Neural progenitor cell (in vitro differentiated cells): Measurements from ENCODE around the gene EIF4G3. TPM values are rescaled to one million over a fixed set of nuclear protein-coding genes. Genes with fewer than 3 reads are reported as not detected.

ENCODE experiments used
- DNase-seq: peaks from one replicate; pipeline ENCODE4 v3.0.0-alpha.2; 2016; ENCODE audit warnings: low spot score
- H2AFZ ChIP-seq: fragments of 200-600 bp; sonication (generic); replicated peaks from 2 replicates; pipeline ENCODE4 v1.6.1; 2016; ENCODE audit warnings: antibody characterized with exemption
- H3F3A ChIP-seq: fragments of 200-600 bp; sonication (generic); 2 replicates; pipeline ENCODE4 v1.6.1; 2016; ENCODE audit warnings: antibody characterized with exemption, low read depth
- H3K27ac ChIP-seq: fragments of 200-600 bp; sonication (generic); 2 replicates; pipeline ENCODE4 v1.5.1; 2016; ENCODE audit warnings: mild to moderate bottlenecking
- H3K27me3 ChIP-seq: fragments of 200-600 bp; sonication (generic); 2 replicates; pipeline ENCODE4 v1.6.1; 2016; ENCODE audit warnings: mild to moderate bottlenecking, moderate library complexity
- H3K36me3 ChIP-seq: fragments of 200-600 bp; sonication (generic); 2 replicates; pipeline ENCODE4 v1.5.1; 2016
- H3K4me1 ChIP-seq: fragments of 200-600 bp; sonication (generic); 2 replicates; pipeline ENCODE4 v1.6.1; 2016; ENCODE audit warnings: mixed run types
- H3K4me2 ChIP-seq: fragments of 200-600 bp; sonication (generic); 2 replicates; pipeline ENCODE4 v1.6.1; 2016
- H3K4me3 ChIP-seq: fragments of 200-600 bp; sonication (generic); 2 replicates; pipeline ENCODE4 v1.5.1; 2016
- H3K79me2 ChIP-seq: fragments of 200-600 bp; sonication (generic); 2 replicates; pipeline ENCODE4 v1.6.1; 2016; ENCODE audit warnings: low read depth
- H3K9ac ChIP-seq: fragments of 200-600 bp; sonication (generic); 2 replicates; pipeline ENCODE4 v1.6.1; 2016
- H3K9me3 ChIP-seq: fragments of 200-600 bp; sonication (generic); 2 replicates; pipeline ENCODE4 v1.5.1; 2016; ENCODE audit warnings: low read depth
- H4K20me1 ChIP-seq: fragments of 200-600 bp; sonication (generic); 2 replicates; pipeline ENCODE4 v1.6.1; 2016; ENCODE audit warnings: low read depth
- H3K27ac Mint-ChIP-seq: 3 replicates; pipeline ENCODE4 v1.8.0; 2021; ENCODE audit warnings: mixed read lengths
- H3K27me3 Mint-ChIP-seq: 2 replicates; pipeline ENCODE4 v1.8.0; 2022; ENCODE audit warnings: low read depth, mild to moderate bottlenecking, inconsistent platforms, moderate library complexity, mixed read lengths; ENCODE audit not compliant: insufficient read depth
- H3K36me3 Mint-ChIP-seq: 3 replicates; pipeline ENCODE4 v1.8.0; 2021; ENCODE audit warnings: mixed read lengths
- H3K4me1 Mint-ChIP-seq: 3 replicates; pipeline ENCODE4 v1.8.0; 2021; ENCODE audit warnings: mixed read lengths
- H3K4me3 Mint-ChIP-seq: 3 replicates; pipeline ENCODE4 v1.8.0; 2021; ENCODE audit warnings: mild to moderate bottlenecking, moderate library complexity, mixed read lengths
- H3K9me3 Mint-ChIP-seq: 3 replicates; pipeline ENCODE4 v1.8.0; 2020; ENCODE audit warnings: mixed read lengths
- CTCF ChIP-seq: fragments of 200-600 bp; sonication (generic); IDR thresholded peaks from 2 replicates; pipeline ENCODE4 v1.5.1; 2017; ENCODE audit warnings: antibody characterized with exemption, mild to moderate bottlenecking
- EZH2 ChIP-seq: fragments of 200-600 bp; sonication (generic); IDR thresholded peaks from 2 replicates; pipeline ENCODE4 v1.6.1; 2017; ENCODE audit warnings: antibody characterized with exemption, mild to moderate bottlenecking, moderate library complexity
- EZH2phosphoT487 ChIP-seq: fragments of 200-600 bp; sonication (generic); IDR thresholded peaks from 2 replicates; pipeline ENCODE4 v1.6.1; 2017; ENCODE audit warnings: antibody characterized with exemption
- total RNA-seq: library from RNA; depleted of rRNA; stranded (reverse); fragments of >200 nt; gene quantifications from 2 replicates; pipeline ENCODE4 v1.2.3, GENCODE V29; 2015; ENCODE audit warnings: low replicate concordance

EIF4G3 gene
- total RNA-seq, 1 donor from 2014 or later: 73.4 TPM

DNA sequence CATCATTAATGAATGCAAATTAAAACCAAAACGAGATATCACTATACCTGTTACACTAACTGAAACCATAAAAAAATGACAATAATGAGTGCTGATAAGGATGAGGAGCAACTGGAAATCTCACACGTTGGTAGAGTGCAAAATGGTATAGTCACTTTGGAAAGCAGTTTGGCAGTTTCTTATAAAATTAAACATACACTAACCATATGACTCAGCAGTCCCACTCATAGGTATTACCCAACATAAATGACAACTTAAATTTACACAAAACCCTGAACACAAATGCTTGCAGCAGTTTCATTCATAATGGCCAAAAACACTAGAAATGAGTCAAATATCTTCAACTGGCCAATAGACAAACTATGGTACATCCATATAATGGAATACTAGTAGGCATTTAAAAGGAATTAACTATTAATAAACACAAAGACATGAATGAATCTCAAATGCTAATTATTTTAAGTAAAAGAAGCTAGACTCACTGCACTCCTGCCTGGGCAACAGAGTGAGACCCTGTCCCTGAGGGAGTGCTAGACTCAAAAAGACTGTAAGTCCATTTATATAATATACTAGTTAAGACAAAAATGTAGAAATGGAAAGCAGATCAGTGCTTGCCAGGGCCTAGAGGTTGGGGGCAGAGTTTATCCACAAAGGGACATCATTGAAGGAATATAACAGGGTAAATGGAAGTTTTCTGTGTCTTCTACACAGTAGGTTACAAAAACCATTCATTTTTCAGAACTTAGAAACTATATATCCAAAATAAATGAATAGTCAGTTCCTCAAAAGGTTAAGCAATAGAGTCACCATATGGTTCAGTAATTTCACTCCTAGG, 77.4 kb downstream of the EIF4G3 start:
- no peak for TF ChIP-seq EZH2
- TF ChIP-seq EZH2phosphoT487: no peak
- TF ChIP-seq CTCF: no peak
- no peaks in the 10 kb centered on the region for H3K27me3 ChIP-seq
- H3K4me1 ChIP-seq: peaks cover 6% of the 10 kb centered on the region
- H4K20me1 ChIP-seq: peaks cover 3% of the 10 kb centered on the region
- Mint-ChIP-seq H3K4me3 (no peak overlapping the region), H3K9me3 (peaks cover 4% of the 10 kb centered on the region), H3K4me1 (no peaks in the 10 kb centered on the region), H3K27me3 (peaks cover 2% of the 10 kb centered on the region), H3K27ac (no peak overlapping the region), H3K36me3 (peaks cover 36% of the 10 kb centered on the region)
- DNase-seq: no peak
- H3F3A ChIP-seq: peaks cover 9% of the 10 kb centered on the region
- H3K4me2 ChIP-seq: no peak overlapping the region
- no peak overlapping the region for H3K9ac ChIP-seq
- H3K79me2 ChIP-seq: peaks cover 90% of the 10 kb centered on the region
- no peak overlapping the region for H2AFZ ChIP-seq
- H3K27ac ChIP-seq: no peak overlapping the region
- no peaks in the 10 kb centered on the region for H3K9me3 ChIP-seq
- peaks cover 9% of the 10 kb centered on the region for H3K36me3 ChIP-seq
- H3K4me3 ChIP-seq: no peak overlapping the region

GRCh38 chr1:21098186-21098915, 78.3 kb downstream of the EIF4G3 start:
- H3K9ac ChIP-seq: no peak overlapping the region
- no peak overlapping the region for H2AFZ ChIP-seq
- H3K4me1 Mint-ChIP-seq: no peaks in the 10 kb centered on the region
- DNase-seq: no peak
- no peak overlapping the region for H3K4me3 Mint-ChIP-seq
- no peak overlapping the region for H3K27ac ChIP-seq
- no peak overlapping the region for H3K27ac Mint-ChIP-seq
- H3K4me3 ChIP-seq: no peak overlapping the region
- H4K20me1 ChIP-seq: peaks cover 3% of the 10 kb centered on the region
- H3F3A ChIP-seq: peaks cover 9% of the 10 kb centered on the region
- H3K9me3 ChIP-seq: no peaks in the 10 kb centered on the region
- peaks cover 6% of the 10 kb centered on the region for H3K4me1 ChIP-seq
- peaks cover 9% of the 10 kb centered on the region for H3K36me3 ChIP-seq
- no peaks in the 10 kb centered on the region for H3K27me3 ChIP-seq
- no peak overlapping the region for H3K4me2 ChIP-seq
- no peak for TF ChIP-seq CTCF
- TF ChIP-seq EZH2phosphoT487: no peak
- TF ChIP-seq EZH2: no peak
- H3K36me3 Mint-ChIP-seq: peaks cover 38% of the 10 kb centered on the region
- peaks cover 2% of the 10 kb centered on the region for H3K27me3 Mint-ChIP-seq
- peaks cover 6% of the 10 kb centered on the region for H3K9me3 Mint-ChIP-seq
- peaks cover 98% of the 10 kb centered on the region for H3K79me2 ChIP-seq

- Mint-ChIP-seq H3K27me3 (peaks cover 2% of the 10 kb centered on the region), H3K4me1 (no peaks in the 10 kb centered on the region), H3K27ac (no peak overlapping the region), H3K36me3 (peaks cover 40% of the 10 kb centered on the region), H3K4me3 (no peak overlapping the region), H3K9me3 (peaks cover 10% of the 10 kb centered on the region)
- no peak overlapping the region for H3K4me3 ChIP-seq
- no peak overlapping the region for H3K4me2 ChIP-seq
- TF ChIP-seq EZH2phosphoT487: no peak
- TF ChIP-seq EZH2: no peak
- no peak for TF ChIP-seq CTCF
- H3K27ac ChIP-seq: no peak overlapping the region
- no peaks in the 10 kb centered on the region for H3K27me3 ChIP-seq
- H3K36me3 ChIP-seq: peaks cover 9% of the 10 kb centered on the region
- H3K4me1 ChIP-seq: peaks cover 6% of the 10 kb centered on the region
- no peak overlapping the region for H2AFZ ChIP-seq
- DNase-seq: no peak
- H3K9ac ChIP-seq: no peak overlapping the region
- H3F3A ChIP-seq: peaks cover 9% of the 10 kb centered on the region
- no peaks in the 10 kb centered on the region for H3K9me3 ChIP-seq
- H3K79me2 ChIP-seq: peaks cover 96% of the 10 kb centered on the region
- H4K20me1 ChIP-seq: peaks cover 3% of the 10 kb centered on the region
Observed at GRCh38 chr1:21097729-21098128, 79.0 kb downstream of the EIF4G3 start.
